Coronary artery (tissue), 2 donors: ENCODE results near the gene HOMEZ.

Experiments used
- DNase-seq: peaks from one replicate; pipeline ENCODE4 v3.0.0-alpha.2; 2017; ENCODE audit warnings: low spot score
- H3K27ac ChIP-seq, 2 donors: fragments of 200-600 bp; sonication (generic); one replicate each; pipeline ENCODE4 v1.5.1; 2016 to 2019
- H3K4me3 ChIP-seq: fragments of 200-600 bp; sonication (generic); 2 replicates; pipeline ENCODE4 v1.5.1; 2016; ENCODE audit warnings: mild to moderate bottlenecking, moderate library complexity
- CTCF ChIP-seq: fragments of 200-600 bp; sonication (generic); IDR thresholded peaks from one replicate; pipeline ENCODE4 v1.5.1; 2019; ENCODE audit warnings: antibody characterized with exemption

HOMEZ gene

GRCh38 chr14:23299211-23299957, 13.5 kb upstream of the HOMEZ start:
- no peak for DNase-seq
- no peak for TF ChIP-seq CTCF
- peak overlapping the region in 1 of 2 donors; percentile 69 for H3K27ac ChIP-seq
- no peak overlapping the region for H3K4me3 ChIP-seq

GRCh38 chr14:23297611-23298277, 11.8 kb upstream of the HOMEZ start:
- Histone ChIP-seq H3K27ac (peak overlapping the region in 1 of 2 donors; percentile 35), H3K4me3 (no peak overlapping the region)
- DNase-seq, result no peak
- no peak for TF ChIP-seq CTCF

GRCh38 chr14:23297096-23297495, 11.2 kb upstream of the HOMEZ start:
- Histone ChIP-seq H3K4me3 (no peak overlapping the region), H3K27ac (no peak overlapping the region)
- DNase-seq, result no peak
- no peak for TF ChIP-seq CTCF

GRCh38 chr14:23296012-23296777, 10.3 kb upstream of the HOMEZ start:
- no peak for TF ChIP-seq CTCF
- DNase-seq, result no peak

GRCh38 chr14:23294734-23295561, 9.0 kb upstream of the HOMEZ start:
- no peak for DNase-seq
- H3K27ac ChIP-seq, result no peak overlapping the region
- TF ChIP-seq CTCF, result peak; percentile 88
- H3K4me3 ChIP-seq, result no peak overlapping the region

More at GRCh38 chr14:23296012-23296777, 10.3 kb upstream of the HOMEZ start:
- no peak overlapping the region for H3K4me3 ChIP-seq
- H3K27ac ChIP-seq, result no peak overlapping the region

- no peak for DNase-seq
- Histone ChIP-seq H3K4me3 (peak overlapping the region; percentile 85), H3K27ac (peak overlapping the region; percentile 90 to 95)
- TF ChIP-seq CTCF, result no peak
These were observed 1.1 kb upstream of the HOMEZ start for GRCh38 chr14:23286902-23287479.
